HG02678 (cell line): Measurements from ENCODE around the gene SLC17A9.
A peak's percentile ranks its signal among the peaks of the same experiment; 100 is the strongest.

ENCODE experiments used
- ATAC-seq: cut with Tn5 transposase; IDR thresholded peaks from one replicate; pipeline ENCODE4 v1.9.1; 2021; ENCODE audit warnings: mild to moderate bottlenecking, moderate library complexity; ENCODE audit not compliant: unreplicated experiment

The SLC17A9 gene

GRCh38 chr20:62999580-62999979 is 47.1 kb downstream of the SLC17A9 start:
- no peak for ATAC-seq

- ATAC-seq = no peak
Observed at GRCh38 chr20:63000036-63000435, 47.5 kb downstream of the SLC17A9 start.

GRCh38 chr20:63000958-63001357 is 48.4 kb downstream of the SLC17A9 start:
- no peak for ATAC-seq

- no peak for ATAC-seq
Observed at GRCh38 chr20:63002511-63002910, 50.0 kb downstream of the SLC17A9 start.

GRCh38 chr20:63003546-63003945 is 51.0 kb downstream of the SLC17A9 start:
- ATAC-seq = no peak

- no peak for ATAC-seq
Observed at GRCh38 chr20:63004607-63005364, 52.3 kb downstream of the SLC17A9 start.

- no peak for ATAC-seq
Observed at GRCh38 chr20:63005365-63005861, 52.9 kb downstream of the SLC17A9 start.

GRCh38 chr20:63005862-63006539 is 53.5 kb downstream of the SLC17A9 start:
- ATAC-seq = no peak

GRCh38 chr20:63006540-63007359 is 54.2 kb downstream of the SLC17A9 start, which contains the start of gene BHLHE23:
Gene BHLHE23, minus strand, starts transcription at chr20:63006964. Its CDS starts 190 bp downstream, at chr20:63006774.
- ATAC-seq = no peak

- ATAC-seq = no peak
Observed at GRCh38 chr20:63007360-63007645, 54.8 kb downstream of the SLC17A9 start.

GRCh38 chr20:63007646-63008488 is 55.4 kb downstream of the SLC17A9 start:
- no peak for ATAC-seq

- no peak for ATAC-seq
Observed at GRCh38 chr20:63008541-63009044, 56.1 kb downstream of the SLC17A9 start.

GRCh38 chr20:63009045-63009961 is 56.8 kb downstream of the SLC17A9 start:
- ATAC-seq = peak; percentile 45

- ATAC-seq = peak; percentile 63
Observed at GRCh38 chr20:63009988-63010769, 57.7 kb downstream of the SLC17A9 start.

- no peak for ATAC-seq
Observed at GRCh38 chr20:63011798-63012197, 59.3 kb downstream of the SLC17A9 start.

- ATAC-seq = no peak
Observed at GRCh38 chr20:63013207-63013606, 60.7 kb downstream of the SLC17A9 start.

- ATAC-seq = no peak
Observed at GRCh38 chr20:63014287-63014686, 61.8 kb downstream of the SLC17A9 start.

- no peak for ATAC-seq
Observed at GRCh38 chr20:63014710-63015109, 62.2 kb downstream of the SLC17A9 start.
